ENCODE data around the gene DET1.
"Not testable (repeated sequence)": the region's sequence is repeated elsewhere in the genome, so short reads cannot be mapped to it uniquely, and the experiment has no call there.

Gene DET1

DNA sequence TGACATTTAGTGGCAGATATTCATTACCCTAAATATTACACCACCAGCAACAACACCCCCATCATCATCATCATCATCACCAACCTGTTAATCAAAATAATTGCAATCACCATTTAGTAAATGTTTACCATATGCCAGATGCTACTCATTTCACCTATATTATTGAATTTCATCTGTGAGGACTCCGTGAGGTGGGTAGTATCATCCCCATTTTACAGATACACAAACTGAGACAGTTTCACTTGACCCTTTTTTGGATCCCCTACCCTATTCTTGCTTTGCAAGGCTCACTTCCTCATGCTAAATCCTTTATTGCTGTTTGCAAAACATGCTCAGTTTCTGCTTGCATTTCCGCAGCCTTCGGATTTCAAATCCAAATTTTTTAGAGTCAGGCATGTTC is 18.3 kb upstream of the DET1 start:
- DNase-seq, result no peak
- TF ChIP-seq, protein P1, sequence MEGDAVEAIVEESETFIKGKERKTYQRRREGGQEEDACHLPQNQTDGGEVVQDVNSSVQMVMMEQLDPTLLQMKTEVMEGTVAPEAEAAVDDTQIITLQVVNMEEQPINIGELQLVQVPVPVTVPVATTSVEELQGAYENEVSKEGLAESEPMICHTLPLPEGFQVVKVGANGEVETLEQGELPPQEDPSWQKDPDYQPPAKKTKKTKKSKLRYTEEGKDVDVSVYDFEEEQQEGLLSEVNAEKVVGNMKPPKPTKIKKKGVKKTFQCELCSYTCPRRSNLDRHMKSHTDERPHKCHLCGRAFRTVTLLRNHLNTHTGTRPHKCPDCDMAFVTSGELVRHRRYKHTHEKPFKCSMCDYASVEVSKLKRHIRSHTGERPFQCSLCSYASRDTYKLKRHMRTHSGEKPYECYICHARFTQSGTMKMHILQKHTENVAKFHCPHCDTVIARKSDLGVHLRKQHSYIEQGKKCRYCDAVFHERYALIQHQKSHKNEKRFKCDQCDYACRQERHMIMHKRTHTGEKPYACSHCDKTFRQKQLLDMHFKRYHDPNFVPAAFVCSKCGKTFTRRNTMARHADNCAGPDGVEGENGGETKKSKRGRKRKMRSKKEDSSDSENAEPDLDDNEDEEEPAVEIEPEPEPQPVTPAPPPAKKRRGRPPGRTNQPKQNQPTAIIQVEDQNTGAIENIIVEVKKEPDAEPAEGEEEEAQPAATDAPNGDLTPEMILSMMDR (IDR thresholded peaks at IDR 0.05), result no peak
- H3K9me3 ChIP-seq, result no peaks in the 10 kb centered on the region
- H3K36me3 ChIP-seq, result no peaks in the 10 kb centered on the region
- intact Hi-C loops (cut with DNase I; ENCODE audit: low total_unique reads), result no loop called here
- H3K4me3 ChIP-seq, result no peak overlapping the region
- no peak overlapping the region for H3K27ac ChIP-seq
- H3K27me3 ChIP-seq, result peaks cover 0 to 4% of the 10 kb centered on the region in 2 donors
- H3K4me1 ChIP-seq, result no peaks in the 10 kb centered on the region

DNA sequence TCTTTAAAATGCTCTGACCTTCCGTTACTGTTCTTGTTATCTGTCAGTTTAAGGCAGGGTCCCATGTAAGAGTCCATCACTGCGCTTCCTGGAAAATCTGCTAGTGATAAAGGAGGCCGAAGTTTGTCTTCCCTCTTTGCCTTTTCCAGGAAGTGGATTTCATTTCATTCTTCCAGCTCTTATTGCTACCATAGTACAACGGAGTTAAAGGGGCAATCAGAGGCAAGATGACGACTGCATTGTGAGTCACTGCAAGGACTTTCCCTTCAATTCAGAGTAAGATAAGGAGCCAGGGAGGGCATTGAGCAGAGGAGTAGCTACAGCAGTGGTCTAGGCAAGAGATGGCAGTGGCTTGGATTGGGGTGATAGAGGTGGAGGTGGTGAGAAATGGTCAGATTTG is 17.2 kb upstream of the DET1 start:
- H3K27me3 ChIP-seq, result peaks cover 0 to 4% of the 10 kb centered on the region in 2 donors
- H3K36me3 ChIP-seq, result no peaks in the 10 kb centered on the region
- no peak for DNase-seq
- TF ChIP-seq, protein P1 (IDR thresholded peaks at IDR 0.05), result no peak
- H3K9me3 ChIP-seq, result no peaks in the 10 kb centered on the region
- intact Hi-C loops (cut with DNase I; ENCODE audit: low total_unique reads), result no loop called here
- no peak overlapping the region for H3K27ac ChIP-seq
- no peak overlapping the region for H3K4me3 ChIP-seq
- no peaks in the 10 kb centered on the region for H3K4me1 ChIP-seq

DNA sequence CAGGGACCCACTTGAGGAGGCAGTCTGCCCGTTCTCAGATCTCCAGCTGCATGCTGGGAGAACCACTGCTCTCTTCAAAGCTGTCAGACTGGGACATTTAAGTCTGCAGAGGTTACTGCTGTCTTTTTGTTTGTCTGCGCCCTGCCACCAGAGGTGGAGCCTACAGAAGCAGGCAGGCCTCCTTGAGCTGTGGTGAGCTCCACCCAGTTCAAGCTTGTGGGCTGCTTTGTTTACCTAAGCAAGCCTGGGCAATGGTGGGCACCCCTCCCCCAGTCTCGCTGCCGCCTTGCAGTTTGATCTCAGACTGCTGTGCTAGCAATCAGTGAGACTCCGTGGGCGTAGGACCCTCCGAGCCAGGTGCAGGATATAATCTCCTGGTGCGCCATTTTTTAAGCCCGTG is 13.1 kb upstream of the DET1 start:
- DNase-seq; H3K9me3 ChIP-seq; H3K36me3 ChIP-seq; H3K27ac ChIP-seq; H3K4me1 ChIP-seq; intact Hi-C loops (cut with DNase I; ENCODE audit: low total_unique reads); H3K4me3 ChIP-seq; H3K27me3 ChIP-seq: not testable (repeated sequence)

DNA sequence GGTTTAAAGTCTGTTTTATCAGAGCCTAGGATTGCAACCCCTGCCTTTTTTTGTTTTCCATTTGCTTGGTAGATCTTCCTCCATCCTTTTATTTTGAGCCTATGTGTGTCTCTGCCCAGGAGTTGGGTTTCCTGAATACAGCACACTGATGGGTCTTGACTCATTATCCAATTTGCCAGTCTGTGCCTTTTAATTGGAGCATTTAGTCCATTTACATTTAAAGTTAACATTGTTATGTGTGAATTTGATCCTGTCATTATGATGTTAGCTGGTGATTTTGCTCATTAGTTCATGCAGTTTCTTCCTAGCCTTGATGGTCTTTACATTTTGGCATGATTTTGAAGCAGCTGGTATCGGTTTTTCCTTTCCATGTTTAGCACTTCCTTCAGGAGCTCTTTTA is 11.5 kb upstream of the DET1 start:
- DNase-seq; H3K36me3 ChIP-seq; H3K9me3 ChIP-seq; H3K27ac ChIP-seq; intact Hi-C loops (cut with DNase I; ENCODE audit: low total_unique reads); H3K27me3 ChIP-seq; H3K4me1 ChIP-seq; H3K4me3 ChIP-seq: not testable (repeated sequence)

DNA sequence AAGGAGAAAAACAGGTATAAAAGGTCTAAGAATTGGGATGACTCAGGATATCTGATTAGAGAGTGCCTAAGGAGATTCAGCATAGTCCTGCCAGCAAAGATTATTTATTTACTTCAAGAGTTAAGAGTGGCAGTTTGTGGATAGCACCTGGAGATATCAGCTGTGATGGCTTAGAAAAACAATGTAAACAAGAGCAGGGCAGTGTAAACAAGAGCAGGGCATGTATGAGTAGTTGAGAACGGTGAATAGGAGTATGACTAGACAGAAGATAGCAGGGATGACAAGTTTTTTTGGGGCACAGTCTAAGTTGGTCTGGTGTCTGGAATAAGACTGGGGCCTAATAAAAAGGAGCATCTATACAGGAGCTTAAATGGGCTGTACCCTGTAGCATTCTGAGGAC is 1.5 kb upstream of the DET1 start:
- H3K9me3 ChIP-seq; H3K36me3 ChIP-seq; H3K4me1 ChIP-seq; H3K4me3 ChIP-seq; intact Hi-C loops (cut with DNase I; ENCODE audit: low total_unique reads); H3K27ac ChIP-seq; H3K27me3 ChIP-seq; DNase-seq: not testable (repeated sequence)

DNA sequence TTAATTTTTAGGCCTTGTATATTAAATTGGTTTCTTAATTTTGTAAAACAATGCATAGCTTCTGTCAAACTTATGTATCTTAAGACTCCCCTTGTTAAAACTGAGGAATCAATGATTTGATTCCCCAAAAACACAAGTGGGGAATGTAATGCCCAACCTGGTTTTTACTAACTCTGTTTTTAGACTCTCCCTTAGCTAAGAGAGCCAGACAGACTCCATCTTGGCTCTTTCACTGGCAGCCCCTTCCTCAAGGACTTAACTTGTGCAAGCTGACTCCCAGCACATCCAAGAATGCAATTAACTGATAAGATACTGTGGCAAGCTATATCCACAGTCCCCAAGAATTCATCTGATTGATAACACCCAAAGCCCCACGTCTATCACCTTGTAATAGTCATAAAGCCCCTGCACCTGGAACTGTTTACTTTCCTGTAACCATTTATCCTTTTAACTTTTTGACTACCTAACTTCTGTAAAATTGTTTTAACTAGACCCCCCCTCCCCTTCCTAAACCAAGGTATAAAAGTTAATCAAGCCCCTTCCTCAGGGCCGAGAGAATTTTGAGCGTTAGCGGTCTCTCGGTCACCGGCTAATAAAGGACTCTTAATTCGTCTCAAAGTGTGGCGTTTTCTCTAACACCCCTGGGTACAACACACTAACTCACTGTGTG is 768 bp downstream of the DET1 start:
- DNase-seq; H3K9me3 ChIP-seq; H3K27me3 ChIP-seq; intact Hi-C loops (cut with DNase I; ENCODE audit: low total_unique reads); H3K36me3 ChIP-seq: not testable (repeated sequence)
- Histone ChIP-seq H3K27ac (peak overlapping the region; percentile 79 to 80), H3K4me3 (peak overlapping the region; percentile 74 to 83), H3K4me1 (peaks cover 0 to 13% (median 4%) of the 10 kb centered on the region in 4 donors)

DNA sequence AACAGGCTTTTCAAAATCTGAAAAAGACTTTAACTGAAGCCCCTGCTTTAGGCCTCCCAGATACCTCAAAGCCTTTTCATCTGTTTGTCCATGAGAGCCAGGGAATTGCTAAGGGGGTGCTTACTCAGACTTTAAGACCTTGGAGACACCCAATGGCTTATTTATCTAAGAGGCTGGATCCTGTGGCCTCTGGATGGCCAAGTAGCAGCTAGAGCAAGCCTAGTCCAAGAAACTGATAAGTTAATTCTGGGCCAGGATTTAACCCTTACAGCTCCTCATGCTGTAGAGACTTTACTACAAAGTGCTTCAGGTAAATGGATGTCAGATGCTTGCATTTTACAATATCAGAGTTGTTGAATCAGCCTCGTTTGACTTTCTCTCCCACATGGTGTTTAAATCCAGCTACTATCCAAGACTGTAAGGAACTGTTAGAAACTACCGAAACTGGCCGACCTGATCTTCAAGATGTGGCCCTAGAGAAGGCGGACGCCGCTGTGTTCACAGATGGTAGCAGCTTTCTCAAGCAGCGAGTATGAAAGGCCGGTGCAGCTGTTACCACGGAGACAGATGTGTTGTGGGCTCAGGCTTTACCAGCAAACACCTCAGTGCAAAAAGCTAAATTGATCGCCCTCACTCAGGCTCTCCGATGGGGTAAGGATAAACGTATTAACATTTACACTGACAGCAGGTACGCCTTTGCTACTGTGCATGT is 3.3 kb downstream of the DET1 start:
- TF ChIP-seq, protein P1 (IDR thresholded peaks at IDR 0.05), result no peak
- Histone ChIP-seq H3K4me1 (peaks cover 0 to 13% (median 4%) of the 10 kb centered on the region in 4 donors), H3K9me3 (no peaks in the 10 kb centered on the region), H3K4me3 (no peak overlapping the region), H3K27me3 (no peaks in the 10 kb centered on the region), H3K36me3 (no peaks in the 10 kb centered on the region), H3K27ac (no peak overlapping the region)
- intact Hi-C loops (cut with DNase I; ENCODE audit: low total_unique reads), result no loop called here
- no peak for DNase-seq
